Umbilical cord (tissue), 2 donors: ENCODE measurements around the gene KIDINS220. TPM values are rescaled to one million over a fixed set of nuclear protein-coding genes. Genes with fewer than 3 reads are reported as not detected.
A peak's percentile ranks its signal among the peaks of the same experiment; 100 is the strongest.

Experiments used
- DNase-seq: peaks from one replicate; pipeline ENCODE4 v3.0.0-alpha.2; 2015; ENCODE audit warnings: low spot score
- total RNA-seq: library from RNA; depleted of rRNA; stranded (reverse); fragments of >200 nt; gene quantifications from one replicate; pipeline ENCODE4 v1.2.3, GENCODE V29; 2014; ENCODE audit warnings: low replicate concordance; ENCODE audit not compliant: insufficient read depth

Gene KIDINS220
- total RNA-seq, 1 donor from 2014 or later, result 97.5 TPM

GRCh38 chr2:8851811-8852560 lies 14.6 kb upstream of the KIDINS220 start:
- peak; percentile 81 for DNase-seq

- peak; percentile 51 for DNase-seq
Observed at GRCh38 chr2:8850845-8851487, 13.6 kb upstream of the KIDINS220 start.

GRCh38 chr2:8849327-8849726 lies 11.9 kb upstream of the KIDINS220 start:
- DNase-seq, result peak; percentile 59

- DNase-seq, result no peak
Observed at GRCh38 chr2:8848328-8849100, 11.1 kb upstream of the KIDINS220 start.

- DNase-seq, result no peak
Observed at GRCh38 chr2:8847400-8847799, 10.0 kb upstream of the KIDINS220 start.

GRCh38 chr2:8841932-8842331 lies 4.5 kb upstream of the KIDINS220 start:
- no peak for DNase-seq

- DNase-seq, result no peak
Observed at GRCh38 chr2:8840475-8841091, 3.2 kb upstream of the KIDINS220 start.

GRCh38 chr2:8839189-8839965 lies 2.0 kb upstream of the KIDINS220 start:
- no peak for DNase-seq

GRCh38 chr2:8837795-8838140 lies 355 bp upstream of the KIDINS220 start:
- no peak for DNase-seq

GRCh38 chr2:8835279-8835678 lies 2.1 kb downstream of the KIDINS220 start:
- DNase-seq, result no peak

- DNase-seq, result no peak
Observed at GRCh38 chr2:8833853-8834252, 3.6 kb downstream of the KIDINS220 start.

- no peak for DNase-seq
Observed at GRCh38 chr2:8831516-8831915, 5.9 kb downstream of the KIDINS220 start.

- no peak for DNase-seq
Observed at GRCh38 chr2:8827729-8828128, 9.7 kb downstream of the KIDINS220 start.

- DNase-seq, result no peak
Observed at GRCh38 chr2:8822218-8822617, 15.2 kb downstream of the KIDINS220 start.

GRCh38 chr2:8821276-8822217 lies 15.9 kb downstream of the KIDINS220 start:
- peak; percentile 32 for DNase-seq

- DNase-seq, result no peak
Observed at GRCh38 chr2:8819948-8820347, 17.5 kb downstream of the KIDINS220 start.

- no peak for DNase-seq
Observed at GRCh38 chr2:8819194-8819593, 18.2 kb downstream of the KIDINS220 start.

GRCh38 chr2:8817221-8817620 lies 20.2 kb downstream of the KIDINS220 start:
- DNase-seq, result no peak

- no peak for DNase-seq
Observed at GRCh38 chr2:8806885-8807704, 30.3 kb downstream of the KIDINS220 start.
